Midbrain (tissue), 1 donor: ENCODE measurements around the gene PEX3.
"Not testable (repeated sequence)": the region's sequence is repeated elsewhere in the genome, so short reads cannot be mapped to it uniquely, and the experiment has no call there.

Experiments used
- DNase-seq: peaks from one replicate; lab custom pipeline; 2025; lab: John Stamatoyannopoulos, UW

Gene PEX3

GRCh38 chr6:143450453-143451371, at the start of gene PEX3, which contains the start of gene ADAT2:
Gene PEX3 (plus strand): TSS chr6:143450805. CDS start chr6:143451043, 238 bp downstream.
Gene ADAT2 (minus strand): TSS chr6:143450695. CDS start chr6:143450658, 37 bp downstream.
- peak; percentile 94 for DNase-seq

GRCh38 chr6:143401068-143401446, 49.5 kb upstream of the PEX3 start:
- no peak for DNase-seq

- DNase-seq: no peak
These were observed 48.8 kb upstream of the PEX3 start for GRCh38 chr6:143401636-143402370.

GRCh38 chr6:143402721-143403336, 47.8 kb upstream of the PEX3 start:
- no peak for DNase-seq

- no peak for DNase-seq
These were observed 45.0 kb upstream of the PEX3 start for GRCh38 chr6:143405373-143406154.

- no peak for DNase-seq
These were observed 43.9 kb upstream of the PEX3 start for GRCh38 chr6:143406673-143407072.

GRCh38 chr6:143408151-143408786, 42.3 kb upstream of the PEX3 start:
- no peak for DNase-seq

GRCh38 chr6:143408787-143409162, 41.8 kb upstream of the PEX3 start:
- no peak for DNase-seq

GRCh38 chr6:143410859-143411270, 39.7 kb upstream of the PEX3 start:
- no peak for DNase-seq

- DNase-seq: no peak
These were observed 35.8 kb upstream of the PEX3 start for GRCh38 chr6:143414769-143415168.

- no peak for DNase-seq
These were observed 31.1 kb upstream of the PEX3 start for GRCh38 chr6:143419526-143419925.

GRCh38 chr6:143426026-143426425, 24.6 kb upstream of the PEX3 start:
- DNase-seq: no peak

- DNase-seq: peak; percentile 69
These were observed 23.3 kb upstream of the PEX3 start for GRCh38 chr6:143427109-143427817.

- DNase-seq: no peak
These were observed 20.6 kb upstream of the PEX3 start for GRCh38 chr6:143429970-143430369.

- DNase-seq: no peak
These were observed 19.4 kb upstream of the PEX3 start for GRCh38 chr6:143431226-143431625.

- DNase-seq: no peak
These were observed 18.0 kb upstream of the PEX3 start for GRCh38 chr6:143432588-143432987.

- DNase-seq: no peak
These were observed 9.6 kb upstream of the PEX3 start for GRCh38 chr6:143441010-143441409.

- no peak for DNase-seq
These were observed 8.7 kb upstream of the PEX3 start for GRCh38 chr6:143441680-143442545.

- no peak for DNase-seq
These were observed 7.5 kb upstream of the PEX3 start for GRCh38 chr6:143443096-143443495.

GRCh38 chr6:143447865-143448264, 2.7 kb upstream of the PEX3 start:
- DNase-seq: not testable (repeated sequence)
